Esophagus (tissue), 2 donors: ENCODE measurements around the gene RIN3. TPM values are rescaled to one million over a fixed set of nuclear protein-coding genes. Genes with fewer than 3 reads are reported as not detected.
"Not testable (repeated sequence)": the region's sequence is repeated elsewhere in the genome, so short reads cannot be mapped to it uniquely, and the experiment has no call there.

Source experiments
- H3K27ac ChIP-seq, 2 donors: one replicate each; pipeline ENCODE4 v1.5.1; 2013; ENCODE audit warnings: low read depth in 2 of 2, mild to moderate bottlenecking in 2 of 2, inconsistent platforms in 1 of 2, low read length in 1 of 2, moderate library complexity in 1 of 2
- H3K27me3 ChIP-seq, 2 donors: one replicate each; pipeline ENCODE4 v1.6.1; 2013; ENCODE audit warnings: low read length in 2 of 2, control low read depth in 1 of 2, mild to moderate bottlenecking in 1 of 2; ENCODE audit not compliant: insufficient read depth in 2 of 2, control insufficient read depth in 1 of 2
- H3K36me3 ChIP-seq, 2 donors: one replicate each; pipeline ENCODE4 v1.6.1; 2013; ENCODE audit warnings: low read length in 1 of 2; ENCODE audit not compliant: control insufficient read depth in 2 of 2, insufficient read depth in 2 of 2
- H3K4me1 ChIP-seq, 2 donors: one replicate each; pipeline ENCODE4 v1.6.1; 2013; ENCODE audit warnings: low read length in 1 of 2; ENCODE audit not compliant: control insufficient read depth in 2 of 2, insufficient read depth in 2 of 2
- H3K4me3 ChIP-seq, 2 donors: one replicate each; pipeline ENCODE4 v1.5.1; 2013; ENCODE audit warnings: low read length in 2 of 2, mild to moderate bottlenecking in 2 of 2, low read depth in 1 of 2, moderate library complexity in 1 of 2
- H3K9me3 ChIP-seq, 2 donors: one replicate each; pipeline ENCODE4 v1.6.1; 2013; ENCODE audit warnings: mild to moderate bottlenecking in 2 of 2, low read depth in 1 of 2, low read length in 1 of 2, moderate library complexity in 1 of 2; ENCODE audit not compliant: control insufficient read depth in 2 of 2, insufficient read depth in 1 of 2
- WGBS, 2 donors: extraction: QIAGEN DNeasy Blood & Tissue Kit; methylation state at CpG; one replicate each; pipeline ENCODE4 v1.1.7; 2013; 5-methylcytosine and 5-hydroxymethylcytosine counted together
- polyA plus RNA-seq, 2 donors: library from polyadenylated mRNA; stranded (reverse); fragments of 200-250 nt; gene quantifications; one replicate each; pipeline ENCODE4 v1.2.3, GENCODE V29; 2013
- donor health status: healthy with polysubstance abuse.
- donor health status: Bipolar disorder and iron deficiency.

RIN3 gene
- polyA plus RNA-seq, 2 donors = 4.8 to 7.3 TPM

GRCh38 chr14:92635031-92635430 lies 121.5 kb downstream of the RIN3 start:
- H3K27me3 ChIP-seq = no peaks in the 10 kb centered on the region
- 76 to 79% methylated on average over 4 of the region's 4 CpGs for WGBS, 2 donors
- H3K4me1 ChIP-seq = peaks cover 0 to 2% of the 10 kb centered on the region in 2 donors
- H3K36me3 ChIP-seq = no peaks in the 10 kb centered on the region
- H3K9me3 ChIP-seq = no peaks in the 10 kb centered on the region
- H3K27ac ChIP-seq = no peak overlapping the region
- H3K4me3 ChIP-seq = no peak overlapping the region

GRCh38 chr14:92635896-92636295 lies 122.3 kb downstream of the RIN3 start:
- H3K36me3 ChIP-seq = no peaks in the 10 kb centered on the region
- H3K27me3 ChIP-seq = no peaks in the 10 kb centered on the region
- H3K4me3 ChIP-seq = no peak overlapping the region
- H3K27ac ChIP-seq = no peak overlapping the region
- 86 to 95% methylated on average over 4 of the region's 4 CpGs for WGBS, 2 donors
- no peaks in the 10 kb centered on the region for H3K9me3 ChIP-seq
- H3K4me1 ChIP-seq = peaks cover 0 to 2% of the 10 kb centered on the region in 2 donors

GRCh38 chr14:92637228-92637627 lies 123.6 kb downstream of the RIN3 start:
- Histone ChIP-seq H3K4me1 (peaks cover 0 to 3% of the 10 kb centered on the region in 2 donors), H3K9me3 (no peaks in the 10 kb centered on the region), H3K4me3 (no peak overlapping the region), H3K36me3 (peaks cover 0 to 5% of the 10 kb centered on the region in 2 donors), H3K27ac (no peak overlapping the region), H3K27me3 (no peaks in the 10 kb centered on the region)
- 49 to 51% methylated on average over 7 of the region's 7 CpGs for WGBS, 2 donors

- H3K9me3 ChIP-seq = no peaks in the 10 kb centered on the region
- H3K27ac ChIP-seq = no peak overlapping the region
- no peaks in the 10 kb centered on the region for H3K27me3 ChIP-seq
- 86 to 89% methylated on average over 5 of the region's 5 CpGs for WGBS, 2 donors
- peaks cover 0 to 5% of the 10 kb centered on the region in 2 donors for H3K36me3 ChIP-seq
- peaks cover 0 to 3% of the 10 kb centered on the region in 2 donors for H3K4me1 ChIP-seq
- H3K4me3 ChIP-seq = no peak overlapping the region
Observed at GRCh38 chr14:92637864-92638263, 124.3 kb downstream of the RIN3 start.

GRCh38 chr14:92638266-92638665 lies 124.7 kb downstream of the RIN3 start:
- Histone ChIP-seq H3K27me3 (no peaks in the 10 kb centered on the region), H3K9me3 (no peaks in the 10 kb centered on the region), H3K36me3 (peaks cover 0 to 5% of the 10 kb centered on the region in 2 donors), H3K27ac (no peak overlapping the region), H3K4me1 (peaks cover 0 to 3% of the 10 kb centered on the region in 2 donors), H3K4me3 (no peak overlapping the region)
- WGBS, 2 donors = 83 to 86% methylated on average over 9 of the region's 9 CpGs

GRCh38 chr14:92638904-92639303 lies 125.3 kb downstream of the RIN3 start:
- Histone ChIP-seq H3K36me3 (peaks cover 0 to 5% of the 10 kb centered on the region in 2 donors), H3K27me3 (no peaks in the 10 kb centered on the region), H3K4me1 (peaks cover 0 to 3% of the 10 kb centered on the region in 2 donors), H3K4me3 (no peak overlapping the region), H3K9me3 (no peaks in the 10 kb centered on the region), H3K27ac (peak overlapping the region in 1 of 2 donors; percentile 18)
- 54 to 61% methylated on average over 7 of the region's 7 CpGs for WGBS, 2 donors

- H3K36me3 ChIP-seq, H3K27ac ChIP-seq, H3K4me1 ChIP-seq, H3K27me3 ChIP-seq, H3K4me3 ChIP-seq, H3K9me3 ChIP-seq: not testable (repeated sequence)
- WGBS, 2 donors = 91 to 93% methylated on average over 23 of the region's 23 CpGs
Observed at GRCh38 chr14:92639472-92640117, 126.0 kb downstream of the RIN3 start.

GRCh38 chr14:92641306-92641705 lies 127.7 kb downstream of the RIN3 start:
- H3K27ac ChIP-seq = no peak overlapping the region
- peaks cover 2 to 3% of the 10 kb centered on the region in 2 donors for H3K4me1 ChIP-seq
- H3K9me3 ChIP-seq = no peaks in the 10 kb centered on the region
- 88 to 92% methylated on average over 10 of the region's 10 CpGs for WGBS, 2 donors
- H3K36me3 ChIP-seq = peaks cover 0 to 5% of the 10 kb centered on the region in 2 donors
- H3K4me3 ChIP-seq = no peak overlapping the region
- H3K27me3 ChIP-seq = no peaks in the 10 kb centered on the region

- 63 to 69% methylated on average over 9 of the region's 9 CpGs for WGBS, 2 donors
Observed at GRCh38 chr14:92644171-92644969, 130.8 kb downstream of the RIN3 start.

More at GRCh38 chr14:92644171-92644969, 130.8 kb downstream of the RIN3 start:
- no peaks in the 10 kb centered on the region for H3K27me3 ChIP-seq
- no peaks in the 10 kb centered on the region for H3K9me3 ChIP-seq
- peaks cover 0 to 5% of the 10 kb centered on the region in 2 donors for H3K36me3 ChIP-seq
- no peak overlapping the region for H3K4me3 ChIP-seq
- no peak overlapping the region for H3K27ac ChIP-seq
- peaks cover 2 to 3% of the 10 kb centered on the region in 2 donors for H3K4me1 ChIP-seq
